ENCODE data around the gene ATXN7. TPM values are rescaled to one million over a fixed set of nuclear protein-coding genes. Genes with fewer than 3 reads are reported as not detected.

ATXN7 gene
- total RNA-seq, 2 experiments from 2014 or later: 289 to 304 TPM

DNA sequence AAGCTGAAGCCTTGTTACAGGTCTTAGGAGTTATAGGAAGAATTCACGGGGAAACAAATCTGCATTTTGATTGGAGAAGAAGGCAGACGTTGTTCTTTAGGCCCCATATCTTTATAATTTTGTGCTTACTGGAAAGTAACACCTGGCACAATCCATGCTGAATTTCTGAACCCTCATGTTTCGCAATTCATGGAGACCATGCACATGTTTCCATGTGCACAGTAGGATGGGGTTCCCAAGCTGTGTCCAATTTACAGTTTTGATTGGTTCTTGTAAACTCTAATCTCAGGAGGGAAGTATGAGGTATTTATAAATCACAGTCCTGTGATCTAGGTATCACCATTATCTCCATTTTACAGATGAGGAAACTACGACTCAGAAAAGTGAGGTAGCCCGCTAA is 56.3 kb downstream of the ATXN7 start:
- Histone ChIP-seq H3K4me1 (ENCODE audit: insufficient read depth, low read length) (peaks cover 4% of the 10 kb centered on the region), H3K27ac (ENCODE audit: low read depth in 1 of 2, low read length in 2 of 2) (no peak overlapping the region), H3K4me3 (ENCODE audit: low read length) (no peak overlapping the region), H3K9me3 (ENCODE audit: control insufficient read depth in 1 of 2, insufficient read depth in 1 of 2, low read length in 2 of 2) (no peaks in the 10 kb centered on the region), H3K36me3 (ENCODE audit: insufficient read depth, low read length) (peaks cover 54% of the 10 kb centered on the region), H3K27me3 (ENCODE audit: control insufficient read depth in 1 of 2, insufficient read depth in 2 of 2, low read length in 2 of 2) (no peaks in the 10 kb centered on the region)
- intact Hi-C loops (cut with DNase I, micrococcal nuclease): no loop called here
- ChIA-PET POLR2A (no interaction called here), CTCF (no interaction called here)
- ATAC-seq (ENCODE audit: poor library complexity): no peak
- no peak for DNase-seq
- Mint-ChIP-seq H3K4me3 (no peak overlapping the region), H3K27me3 (no peaks in the 10 kb centered on the region), H3K9me3 (no peaks in the 10 kb centered on the region), H3K4me1 (ENCODE audit: low read depth) (peaks cover 24% of the 10 kb centered on the region), H3K36me3 (ENCODE audit: low read depth) (peaks cover 88% of the 10 kb centered on the region), H3K27ac (no peak overlapping the region)
- TF ChIP-seq, protein P1, sequence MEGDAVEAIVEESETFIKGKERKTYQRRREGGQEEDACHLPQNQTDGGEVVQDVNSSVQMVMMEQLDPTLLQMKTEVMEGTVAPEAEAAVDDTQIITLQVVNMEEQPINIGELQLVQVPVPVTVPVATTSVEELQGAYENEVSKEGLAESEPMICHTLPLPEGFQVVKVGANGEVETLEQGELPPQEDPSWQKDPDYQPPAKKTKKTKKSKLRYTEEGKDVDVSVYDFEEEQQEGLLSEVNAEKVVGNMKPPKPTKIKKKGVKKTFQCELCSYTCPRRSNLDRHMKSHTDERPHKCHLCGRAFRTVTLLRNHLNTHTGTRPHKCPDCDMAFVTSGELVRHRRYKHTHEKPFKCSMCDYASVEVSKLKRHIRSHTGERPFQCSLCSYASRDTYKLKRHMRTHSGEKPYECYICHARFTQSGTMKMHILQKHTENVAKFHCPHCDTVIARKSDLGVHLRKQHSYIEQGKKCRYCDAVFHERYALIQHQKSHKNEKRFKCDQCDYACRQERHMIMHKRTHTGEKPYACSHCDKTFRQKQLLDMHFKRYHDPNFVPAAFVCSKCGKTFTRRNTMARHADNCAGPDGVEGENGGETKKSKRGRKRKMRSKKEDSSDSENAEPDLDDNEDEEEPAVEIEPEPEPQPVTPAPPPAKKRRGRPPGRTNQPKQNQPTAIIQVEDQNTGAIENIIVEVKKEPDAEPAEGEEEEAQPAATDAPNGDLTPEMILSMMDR (IDR thresholded peaks at IDR 0.05): no peak

- Histone ChIP-seq H3K4me3 (ENCODE audit: low read length) (no peak overlapping the region), H3K36me3 (ENCODE audit: insufficient read depth, low read length) (peaks cover 65% of the 10 kb centered on the region), H3K4me1 (ENCODE audit: insufficient read depth, low read length) (peaks cover 4% of the 10 kb centered on the region), H3K27me3 (ENCODE audit: control insufficient read depth in 1 of 2, insufficient read depth in 2 of 2, low read length in 2 of 2) (no peaks in the 10 kb centered on the region), H3K9me3 (ENCODE audit: control insufficient read depth in 1 of 2, insufficient read depth in 1 of 2, low read length in 2 of 2) (no peaks in the 10 kb centered on the region), H3K27ac (ENCODE audit: low read depth in 1 of 2, low read length in 2 of 2) (no peak overlapping the region)
- peak in 3 of 14 experiments; percentile 19 to 48 (median 38) for DNase-seq
- peaks cover 93% of the 10 kb centered on the region for H3K36me3 Mint-ChIP-seq (ENCODE audit: low read depth)
- intact Hi-C loops (cut with DNase I, micrococcal nuclease): no loop called here
- no peaks in the 10 kb centered on the region for H3K27me3 Mint-ChIP-seq
- no peak for ATAC-seq (ENCODE audit: poor library complexity)
- H3K9me3 Mint-ChIP-seq: no peaks in the 10 kb centered on the region
- H3K27ac Mint-ChIP-seq: no peak overlapping the region
- CTCF ChIA-PET: no interaction called here
- no peak overlapping the region for H3K4me3 Mint-ChIP-seq
- POLR2A ChIA-PET: no interaction called here
- peaks cover 38% of the 10 kb centered on the region for H3K4me1 Mint-ChIP-seq (ENCODE audit: low read depth)
- TF ChIP-seq, protein P1 (IDR thresholded peaks at IDR 0.05): no peak
Measured at GRCh38 chr3:63921741-63922482, 58.2 kb downstream of the ATXN7 start.

GRCh38 chr3:63922491-63923199 is 59.0 kb downstream of the ATXN7 start:
- POLR2A ChIA-PET: no interaction called here
- CTCF ChIA-PET: no interaction called here
- no peak overlapping the region for H3K4me3 ChIP-seq (ENCODE audit: low read length)

More at GRCh38 chr3:63922491-63923199, 59.0 kb downstream of the ATXN7 start:
- TF ChIP-seq, protein P1 (IDR thresholded peaks at IDR 0.05): no peak
- Histone ChIP-seq H3K36me3 (ENCODE audit: insufficient read depth, low read length) (peaks cover 59% of the 10 kb centered on the region), H3K27me3 (ENCODE audit: control insufficient read depth in 1 of 2, insufficient read depth in 2 of 2, low read length in 2 of 2) (no peaks in the 10 kb centered on the region), H3K27ac (ENCODE audit: low read depth in 1 of 2, low read length in 2 of 2) (no peak overlapping the region), H3K4me1 (ENCODE audit: insufficient read depth, low read length) (peaks cover 4% of the 10 kb centered on the region), H3K9me3 (ENCODE audit: control insufficient read depth in 1 of 2, insufficient read depth in 1 of 2, low read length in 2 of 2) (no peaks in the 10 kb centered on the region)
- peaks cover 93% of the 10 kb centered on the region for H3K36me3 Mint-ChIP-seq (ENCODE audit: low read depth)
- H3K27me3 Mint-ChIP-seq: no peaks in the 10 kb centered on the region
- H3K4me1 Mint-ChIP-seq (ENCODE audit: low read depth): peaks cover 45% of the 10 kb centered on the region
- DNase-seq (no peak), ATAC-seq (ENCODE audit: poor library complexity) (no peak)
- no peaks in the 10 kb centered on the region for H3K9me3 Mint-ChIP-seq
- intact Hi-C loops (cut with DNase I, micrococcal nuclease): no loop called here
- H3K4me3 Mint-ChIP-seq: no peak overlapping the region
- no peak overlapping the region for H3K27ac Mint-ChIP-seq

All from CD4-positive, alpha-beta T cell (primary cell).